A549 (cell line): ENCODE data around the gene TESK2. TPM values are rescaled to one million over a fixed set of nuclear protein-coding genes. Genes with fewer than 3 reads are reported as not detected.

Experiments
- ATAC-seq, 2 experiments: fragments of 200-7000 bp in 1 of 2; fragments of >200 bp in 1 of 2; cut with Nextera tagmentation in 1 of 2; cut with Tn5 transposase in 1 of 2; 3 replicates each; pipeline versions ENCODE4 v1.8.0 to v1.9.1; 2018 to 2020; ENCODE audit warnings: mild to moderate bottlenecking in 1 of 2, moderate library complexity in 1 of 2
- CTCF ChIA-PET: fragments of 300-600 bp; sonication (Branson Sonifier 250); formaldehyde crosslinking; extraction: SDS; loops from one replicate; lab custom pipeline; 2021; ENCODE audit warnings: antibody characterized with exemption, inconsistent platforms; lab: Yijun Ruan, JAX
- POLR2A ChIA-PET: fragments of 350-600 bp; formaldehyde crosslinking; extraction: SDS; loops from one replicate; lab custom pipeline; 2021; ENCODE audit warnings: antibody characterized with exemption, inconsistent platforms; lab: Yijun Ruan, JAX
- DNase-seq, 2 experiments: peaks; one replicate each; pipeline versions ENCODE4 v3.0.0 to v3.0.0-alpha.2; 2011 to 2016; ENCODE audit warnings: low read depth in 1 of 2, low spot score in 1 of 2
- FAIRE-seq: peaks from 2 replicates; lab custom pipeline; 2011; peaks lifted over from hg19 to GRCh38; lab: Jason Lieb, UNC
- H3K27ac ChIP-seq, 2 experiments: fragments of >200 bp; sonication (Bioruptor Twin); formaldehyde crosslinking; 3 replicates each; pipeline ENCODE4 v1.5.1; 2016 to 2017
- H3K4me1 ChIP-seq: fragments of >200 bp; sonication (Bioruptor Twin); formaldehyde crosslinking; 3 replicates; pipeline ENCODE4 v1.6.1; 2016
- H3K4me2 ChIP-seq: fragments of >200 bp; sonication (Bioruptor Twin); formaldehyde crosslinking; 3 replicates; pipeline ENCODE4 v1.6.1; 2016
- H3K4me3 ChIP-seq: fragments of >200 bp; sonication (Bioruptor Twin); formaldehyde crosslinking; 3 replicates; pipeline ENCODE4 v1.5.1; 2016
- H3K9me3 ChIP-seq: fragments of >200 bp; sonication (Bioruptor Twin); formaldehyde crosslinking; 3 replicates; pipeline ENCODE4 v1.6.1; 2016
- BCL3 ChIP-seq: fragments of >200 bp; sonication (Bioruptor Twin); formaldehyde crosslinking; IDR thresholded peaks from 3 replicates; pipeline ENCODE4 v1.6.1; 2016
- CBX8 ChIP-seq: fragments of 200-600 bp; sonication (generic); IDR thresholded peaks from 2 replicates; pipeline ENCODE4 v1.6.1; 2016
- CTCF ChIP-seq: fragments of >200 bp; sonication (Bioruptor Twin); formaldehyde crosslinking; IDR thresholded peaks from 3 replicates; pipeline ENCODE4 v1.5.1; 2016
- E2F6 ChIP-seq: IDR thresholded peaks from 2 replicates; pipeline ENCODE4 v1.6.1; 2012; ENCODE audit warnings: low read depth, borderline replicate concordance
- HEYL ChIP-seq: fragments of 250-450 bp; sonication (Bioruptor Pico); IDR thresholded peaks from 2 replicates; pipeline ENCODE4 v1.8.0; 2021; ENCODE audit warnings: mild to moderate bottlenecking, moderate library complexity
- KDM5A ChIP-seq: fragments of 200-600 bp; sonication (generic); IDR thresholded peaks from 2 replicates; pipeline ENCODE4 v1.6.1; 2016; ENCODE audit warnings: antibody characterized with exemption, mild to moderate bottlenecking
- MAFK ChIP-seq: fragments of 450-650 bp; IDR thresholded peaks from 2 replicates; pipeline ENCODE4 v1.6.1; 2014; ENCODE audit not compliant: partially characterized antibody
- PBX3 ChIP-seq: IDR thresholded peaks from 2 replicates; pipeline ENCODE4 v1.6.1; 2012
- POLR2AphosphoS2 ChIP-seq: conservative IDR thresholded peaks from 2 replicates; pipeline ENCODE4 v1.6.1; 2012; ENCODE audit warnings: low read length, improper control_type of control experiment, inconsistent platforms
- RAD21 ChIP-seq, 2 experiments: fragments of >200 bp in 1 of 2; sonication (Bioruptor Twin) in 1 of 2; formaldehyde crosslinking in 1 of 2; IDR thresholded peaks in 1 of 2; conservative IDR thresholded peaks in 1 of 2; 2 replicates in 1 of 2; 3 replicates in 1 of 2; pipeline ENCODE4 v1.6.1; 2012 to 2018; ENCODE audit warnings: inconsistent platforms in 1 of 2
- RFX5 ChIP-seq: fragments of 450-650 bp; IDR thresholded peaks from 2 replicates; pipeline ENCODE4 v1.7.1; 2014; ENCODE audit warnings: antibody characterized with exemption, mild to moderate bottlenecking, moderate library complexity
- RNF2 ChIP-seq: fragments of 200-600 bp; sonication (generic); IDR thresholded peaks from 2 replicates; pipeline ENCODE4 v1.6.1; 2016; ENCODE audit warnings: low read depth, mild to moderate bottlenecking, antibody characterized with exemption, moderate library complexity, borderline replicate concordance
- SMC3 ChIP-seq: fragments of >200 bp; sonication (Bioruptor Twin); formaldehyde crosslinking; IDR thresholded peaks from 3 replicates; pipeline ENCODE4 v1.6.1; 2018; ENCODE audit warnings: inconsistent platforms
- WGBS: methylation state at CpG from one replicate; pipeline ENCODE4 v1.1.6; 2017; ENCODE audit errors: missing lambda C conversion rate; 5-methylcytosine and 5-hydroxymethylcytosine counted together
- polyA plus RNA-seq, 4 experiments: library from polyadenylated mRNA; depleted of rRNA in 3 of 4; stranded (reverse); fragments of >200 nt; fragmentation: RNase III in 1 of 4; extraction: RNeasy Plus Mini Kit Qiagen cat#74134 plus additional on column Dnase treatment in 1 of 4; gene quantifications; 2 replicates in 3 of 4; 3 replicates in 1 of 4; pipeline ENCODE4 v1.2.3, GENCODE V29; 2011 to 2017
- TF ChIP-seq, protein P1 (sequence below): IDR thresholded peaks from 2 replicates; pipeline ENCODE4 v1.6.1; 2012

The TESK2 gene
- polyA plus RNA-seq, 2 of the 4 experiments (the other 2 are of a cell fraction) = 0.22 to 0.48 TPM

GRCh38 chr1:45302505-45303150 is 188.3 kb downstream of the TESK2 start:
- H3K9me3 ChIP-seq = no peaks in the 10 kb centered on the region
- DNase-seq (no peak), FAIRE-seq (no peak), ATAC-seq (no peak)
- 93% methylated on average over 16 of the region's 16 CpGs for WGBS
- POLR2A ChIA-PET = interaction anchor here (0.7 to 2.6 kb wide), 6 partner anchors 34 to 291 kb away, joined by 3 to 57 read pairs (median 6); partner anchors contain the start of genes HECTD3, PRDX1 and UROD
- TF ChIP-seq PBX3 = no peak
- no peak for TF ChIP-seq HEYL (CRISPR knock-in tag)
- TF ChIP-seq POLR2AphosphoS2 = no peak
- TF ChIP-seq BCL3 = no peak
- no peak for TF ChIP-seq MAFK
- TF ChIP-seq CBX8 = no peak
- TF ChIP-seq, protein P1, sequence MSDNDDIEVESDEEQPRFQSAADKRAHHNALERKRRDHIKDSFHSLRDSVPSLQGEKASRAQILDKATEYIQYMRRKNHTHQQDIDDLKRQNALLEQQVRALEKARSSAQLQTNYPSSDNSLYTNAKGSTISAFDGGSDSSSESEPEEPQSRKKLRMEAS = no peak
- no peak for TF ChIP-seq E2F6
- peak overlapping the region; percentile 83 to 95 for H3K27ac ChIP-seq
- H3K4me3 ChIP-seq = peak overlapping the region; percentile 64
- peaks cover 7% of the 10 kb centered on the region for H3K4me1 ChIP-seq
- peak overlapping the region; percentile 81 for H3K4me2 ChIP-seq
- CTCF ChIA-PET = interaction anchor here (0.6 to 17.3 kb wide), 8 partner anchors 11 to 498 kb away, joined by 3 to 488 read pairs (median 4); partner anchors contain the start of genes HECTD3 and UROD

DNA sequence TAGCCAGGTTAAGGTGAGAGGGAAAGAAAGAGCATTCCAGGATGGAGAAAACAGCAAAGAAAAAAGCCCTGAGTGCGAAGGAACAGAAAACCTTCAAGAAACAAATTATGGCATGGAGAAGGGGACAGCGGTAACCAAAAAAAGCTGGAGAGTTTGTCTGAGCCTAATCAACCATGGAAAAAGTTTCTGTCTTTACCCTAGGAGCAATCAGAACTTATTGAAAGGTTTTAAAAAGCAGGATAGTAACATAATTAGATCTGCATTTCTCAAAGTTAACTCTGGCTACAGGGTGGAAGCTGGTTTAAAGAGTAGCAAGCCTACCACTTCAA is 190.3 kb downstream of the TESK2 start:
- no peaks in the 10 kb centered on the region for H3K9me3 ChIP-seq
- ChIA-PET CTCF (interaction anchor here (0.5 to 17.3 kb wide), 17 partner anchors 9 to 507 kb away, joined by 3 to 488 read pairs (median 3); partner anchors contain the start of genes HECTD3 and UROD), POLR2A (interaction anchor here (1.0 kb wide), 1 partner anchor 286 kb away, joined by 4 read pairs; no protein-coding TSS in a partner anchor)
- H3K4me1 ChIP-seq = peaks cover 7% of the 10 kb centered on the region
- ATAC-seq (no peak), FAIRE-seq (no peak), DNase-seq (no peak)
- no peak overlapping the region for H3K27ac ChIP-seq
- H3K4me3 ChIP-seq = no peak overlapping the region
- no peak for TF ChIP-seq RNF2
- no peak for TF ChIP-seq RFX5
- no peak overlapping the region for H3K4me2 ChIP-seq
- WGBS = 22% methylated on average over 2 of the region's 2 CpGs

DNA sequence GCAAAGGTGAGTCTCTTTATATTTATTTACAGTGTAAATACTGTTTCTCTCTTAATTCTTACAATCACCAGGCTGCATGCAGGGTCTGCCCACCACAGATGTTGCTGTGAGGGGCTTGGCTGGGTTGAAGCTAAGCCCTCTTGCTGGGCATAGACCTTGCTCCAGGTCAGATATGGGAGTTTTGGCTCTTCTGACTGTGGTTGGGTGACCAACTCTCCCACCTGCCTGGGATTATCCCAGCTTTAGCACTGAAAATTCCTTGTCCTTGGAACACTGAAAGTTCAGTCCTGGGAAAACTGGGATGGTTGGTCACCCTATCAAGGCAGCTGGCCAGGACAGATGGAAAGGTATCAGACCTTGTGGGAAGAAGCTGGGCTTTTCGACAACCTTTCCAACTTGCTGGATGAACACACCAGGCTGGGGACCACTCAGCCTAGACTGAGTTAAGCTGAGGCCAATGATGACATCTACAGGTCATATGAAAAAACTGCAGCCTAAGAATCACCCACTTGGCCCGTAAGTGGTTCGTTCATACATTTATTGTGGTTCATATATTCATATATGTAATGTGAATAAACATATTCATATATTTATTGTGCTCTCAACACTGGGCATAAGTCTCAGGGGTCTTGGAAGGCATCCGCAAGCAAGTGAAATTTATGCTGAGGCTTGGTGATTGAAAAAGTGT is 190.8 kb downstream of the TESK2 start:
- H3K4me3 ChIP-seq = no peak overlapping the region
- H3K9me3 ChIP-seq = no peaks in the 10 kb centered on the region
- peak in 1 of 2 experiments; percentile 56; a peak in 3 of 6 replicates for ATAC-seq
- no peak overlapping the region for H3K27ac ChIP-seq
- TF ChIP-seq KDM5A (no peak), RAD21 (conservative IDR thresholded peaks at IDR 0.05 in 1 of 2, IDR thresholded peaks at IDR 0.05 in 1 of 2) (peak; percentile 88 to 90), CTCF (peak; percentile 80), SMC3 (peak; percentile 78)
- TF ChIP-seq, all 56 proteins: peak for 3
- H3K4me2 ChIP-seq = no peak overlapping the region
- FAIRE-seq (no peak), DNase-seq (peak; percentile 50 to 73)
- POLR2A ChIA-PET = interaction anchor here (1.0 kb wide), 1 partner anchor 286 kb away, joined by 4 read pairs; no protein-coding TSS in a partner anchor
- WGBS = 4% methylated on average over 4 of the region's 4 CpGs
- H3K4me1 ChIP-seq = peaks cover 7% of the 10 kb centered on the region
- CTCF ChIA-PET = interaction anchor here (0.5 to 17.3 kb wide), 25 partner anchors 8 to 507 kb away, joined by 3 to 488 read pairs (median 3); partner anchors contain the start of genes EIF2B3, HECTD3 and UROD
